Measurements from ENCODE around the gene SLC22A3. TPM values are rescaled to one million over a fixed set of nuclear protein-coding genes. Genes with fewer than 3 reads are reported as not detected.

SLC22A3 gene
- total RNA-seq, 1 experiment from 2014 or later, result 4.1 TPM

GRCh38 chr6:160398674-160399271, 50.6 kb downstream of the SLC22A3 start (continued):
- TF ChIP-seq ZBTB21 (CRISPR knock-in tag; IDR thresholded peaks at IDR 0.05; ENCODE audit: borderline replicate concordance), result no peak
- TF ChIP-seq, protein P1, sequence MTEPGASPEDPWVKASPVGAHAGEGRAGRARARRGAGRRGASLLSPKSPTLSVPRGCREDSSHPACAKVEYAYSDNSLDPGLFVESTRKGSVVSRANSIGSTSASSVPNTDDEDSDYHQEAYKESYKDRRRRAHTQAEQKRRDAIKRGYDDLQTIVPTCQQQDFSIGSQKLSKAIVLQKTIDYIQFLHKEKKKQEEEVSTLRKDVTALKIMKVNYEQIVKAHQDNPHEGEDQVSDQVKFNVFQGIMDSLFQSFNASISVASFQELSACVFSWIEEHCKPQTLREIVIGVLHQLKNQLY (CRISPR knock-in tag; IDR thresholded peaks at IDR 0.05), result no peak
- TF ChIP-seq, protein P2, sequence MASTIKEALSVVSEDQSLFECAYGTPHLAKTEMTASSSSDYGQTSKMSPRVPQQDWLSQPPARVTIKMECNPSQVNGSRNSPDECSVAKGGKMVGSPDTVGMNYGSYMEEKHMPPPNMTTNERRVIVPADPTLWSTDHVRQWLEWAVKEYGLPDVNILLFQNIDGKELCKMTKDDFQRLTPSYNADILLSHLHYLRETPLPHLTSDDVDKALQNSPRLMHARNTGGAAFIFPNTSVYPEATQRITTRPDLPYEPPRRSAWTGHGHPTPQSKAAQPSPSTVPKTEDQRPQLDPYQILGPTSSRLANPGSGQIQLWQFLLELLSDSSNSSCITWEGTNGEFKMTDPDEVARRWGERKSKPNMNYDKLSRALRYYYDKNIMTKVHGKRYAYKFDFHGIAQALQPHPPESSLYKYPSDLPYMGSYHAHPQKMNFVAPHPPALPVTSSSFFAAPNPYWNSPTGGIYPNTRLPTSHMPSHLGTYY (CRISPR knock-in tag; IDR thresholded peaks at IDR 0.05), result no peak
- no peak for TF ChIP-seq ZNF671 (CRISPR knock-in tag; IDR thresholded peaks at IDR 0.05)
- TF ChIP-seq, protein P3, sequence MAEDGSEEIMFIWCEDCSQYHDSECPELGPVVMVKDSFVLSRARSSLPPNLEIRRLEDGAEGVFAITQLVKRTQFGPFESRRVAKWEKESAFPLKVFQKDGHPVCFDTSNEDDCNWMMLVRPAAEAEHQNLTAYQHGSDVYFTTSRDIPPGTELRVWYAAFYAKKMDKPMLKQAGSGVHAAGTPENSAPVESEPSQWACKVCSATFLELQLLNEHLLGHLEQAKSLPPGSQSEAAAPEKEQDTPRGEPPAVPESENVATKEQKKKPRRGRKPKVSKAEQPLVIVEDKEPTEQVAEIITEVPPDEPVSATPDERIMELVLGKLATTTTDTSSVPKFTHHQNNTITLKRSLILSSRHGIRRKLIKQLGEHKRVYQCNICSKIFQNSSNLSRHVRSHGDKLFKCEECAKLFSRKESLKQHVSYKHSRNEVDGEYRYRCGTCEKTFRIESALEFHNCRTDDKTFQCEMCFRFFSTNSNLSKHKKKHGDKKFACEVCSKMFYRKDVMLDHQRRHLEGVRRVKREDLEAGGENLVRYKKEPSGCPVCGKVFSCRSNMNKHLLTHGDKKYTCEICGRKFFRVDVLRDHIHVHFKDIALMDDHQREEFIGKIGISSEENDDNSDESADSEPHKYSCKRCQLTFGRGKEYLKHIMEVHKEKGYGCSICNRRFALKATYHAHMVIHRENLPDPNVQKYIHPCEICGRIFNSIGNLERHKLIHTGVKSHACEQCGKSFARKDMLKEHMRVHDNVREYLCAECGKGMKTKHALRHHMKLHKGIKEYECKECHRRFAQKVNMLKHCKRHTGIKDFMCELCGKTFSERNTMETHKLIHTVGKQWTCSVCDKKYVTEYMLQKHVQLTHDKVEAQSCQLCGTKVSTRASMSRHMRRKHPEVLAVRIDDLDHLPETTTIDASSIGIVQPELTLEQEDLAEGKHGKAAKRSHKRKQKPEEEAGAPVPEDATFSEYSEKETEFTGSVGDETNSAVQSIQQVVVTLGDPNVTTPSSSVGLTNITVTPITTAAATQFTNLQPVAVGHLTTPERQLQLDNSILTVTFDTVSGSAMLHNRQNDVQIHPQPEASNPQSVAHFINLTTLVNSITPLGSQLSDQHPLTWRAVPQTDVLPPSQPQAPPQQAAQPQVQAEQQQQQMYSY (CRISPR knock-in tag; IDR thresholded peaks at IDR 0.05), result no peak
- no peak for TF ChIP-seq ZNF263 (CRISPR knock-in tag; IDR thresholded peaks at IDR 0.05; ENCODE audit: low read depth)

GRCh38 chr6:160400446-160400845, 52.3 kb downstream of the SLC22A3 start:
- no peaks in the 10 kb centered on the region for H3K36me3 Mint-ChIP-seq
- POLR2A ChIA-PET, result interaction anchor here (0.6 kb wide), 1 partner anchor 171 kb away, joined by 3 read pairs; no protein-coding TSS in a partner anchor
- DNase-seq (ENCODE audit: low spot score) (no peak), ATAC-seq (no peak)
- H3K27me3 Mint-ChIP-seq (ENCODE audit: low read depth), result no peaks in the 10 kb centered on the region
- TF ChIP-seq TCF7 (CRISPR knock-in tag; IDR thresholded peaks at IDR 0.05; ENCODE audit: low read depth), result no peak
- TF ChIP-seq OVOL2 (CRISPR knock-in tag; IDR thresholded peaks at IDR 0.05; ENCODE audit: borderline replicate concordance), result no peak
- TF ChIP-seq, protein P3 (CRISPR knock-in tag; IDR thresholded peaks at IDR 0.05), result no peak
- no peak for TF ChIP-seq TEAD4 (CRISPR knock-in tag; IDR thresholded peaks at IDR 0.05)
- no peak for TF ChIP-seq MAX (CRISPR knock-in tag; IDR thresholded peaks at IDR 0.05)
- no peak for TF ChIP-seq ETV6 (CRISPR knock-in tag; IDR thresholded peaks at IDR 0.05)
- no peak overlapping the region for H3K4me3 Mint-ChIP-seq
- no peak overlapping the region for H3K27ac Mint-ChIP-seq
- CTCF ChIA-PET, result interaction anchor here (0.6 to 1.4 kb wide), 2 partner anchors 55 to 187 kb away, joined by 3 read pairs; no protein-coding TSS in a partner anchor
- no peaks in the 10 kb centered on the region for H3K9me3 Mint-ChIP-seq
- H3K4me1 Mint-ChIP-seq, result no peaks in the 10 kb centered on the region

- Mint-ChIP-seq H3K4me1 (no peaks in the 10 kb centered on the region), H3K4me3 (no peak overlapping the region), H3K36me3 (no peaks in the 10 kb centered on the region), H3K27me3 (ENCODE audit: low read depth) (no peaks in the 10 kb centered on the region), H3K27ac (no peak overlapping the region), H3K9me3 (no peaks in the 10 kb centered on the region)
- CTCF ChIA-PET, result no interaction called here
- ATAC-seq (no peak), DNase-seq (ENCODE audit: low spot score) (no peak)
- TF ChIP-seq NR1H2 (CRISPR knock-in tag; IDR thresholded peaks at IDR 0.05), result no peak
- TF ChIP-seq, protein P1 (CRISPR knock-in tag; IDR thresholded peaks at IDR 0.05), result no peak
- TF ChIP-seq, protein P4, sequence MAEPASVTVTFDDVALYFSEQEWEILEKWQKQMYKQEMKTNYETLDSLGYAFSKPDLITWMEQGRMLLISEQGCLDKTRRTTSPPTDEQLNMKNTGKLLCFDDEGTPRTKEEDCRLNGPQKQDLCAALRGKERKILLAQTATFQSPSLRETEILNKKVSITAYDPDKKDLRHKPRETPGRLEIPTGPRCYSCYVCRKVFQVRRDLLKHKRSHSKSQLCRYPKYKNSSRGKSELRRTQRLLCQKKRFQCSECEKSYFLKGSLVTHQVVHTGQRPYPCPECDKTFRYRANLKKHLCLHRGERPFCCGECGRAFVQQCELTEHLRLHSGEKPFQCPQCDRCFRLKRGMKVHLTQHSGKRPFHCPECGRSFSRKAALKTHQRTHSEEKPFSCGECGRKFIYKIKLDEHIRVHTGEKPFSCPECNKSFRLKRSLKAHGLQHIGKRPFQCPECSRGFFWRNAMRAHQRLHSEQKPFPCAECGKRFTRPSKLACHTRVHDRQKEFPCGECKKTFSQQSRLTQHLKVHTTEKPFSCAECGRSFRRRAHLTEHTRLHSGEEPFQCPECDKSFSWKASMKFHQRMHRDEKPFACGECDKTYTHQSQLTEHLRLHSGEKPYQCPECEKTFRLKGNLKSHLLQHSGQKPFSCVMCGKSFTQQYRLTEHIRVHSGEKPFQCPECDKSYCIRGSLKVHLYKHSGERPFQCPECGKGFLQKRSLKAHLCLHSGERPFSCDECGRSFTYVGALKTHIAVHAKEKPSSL (CRISPR knock-in tag; conservative IDR thresholded peaks at IDR 0.05), result no peak
- TF ChIP-seq, protein P5, sequence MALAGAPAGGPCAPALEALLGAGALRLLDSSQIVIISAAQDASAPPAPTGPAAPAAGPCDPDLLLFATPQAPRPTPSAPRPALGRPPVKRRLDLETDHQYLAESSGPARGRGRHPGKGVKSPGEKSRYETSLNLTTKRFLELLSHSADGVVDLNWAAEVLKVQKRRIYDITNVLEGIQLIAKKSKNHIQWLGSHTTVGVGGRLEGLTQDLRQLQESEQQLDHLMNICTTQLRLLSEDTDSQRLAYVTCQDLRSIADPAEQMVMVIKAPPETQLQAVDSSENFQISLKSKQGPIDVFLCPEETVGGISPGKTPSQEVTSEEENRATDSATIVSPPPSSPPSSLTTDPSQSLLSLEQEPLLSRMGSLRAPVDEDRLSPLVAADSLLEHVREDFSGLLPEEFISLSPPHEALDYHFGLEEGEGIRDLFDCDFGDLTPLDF (CRISPR knock-in tag; IDR thresholded peaks at IDR 0.05), result no peak
- POLR2A ChIA-PET, result no interaction called here
These were observed 60.4 kb downstream of the SLC22A3 start for GRCh38 chr6:160408528-160408927.

Data from WTC11 (cell line).